ENCODE measurements around the gene FAAH. TPM values are rescaled to one million over a fixed set of nuclear protein-coding genes. Genes with fewer than 3 reads are reported as not detected.

Gene FAAH
- total and polyA plus RNA-seq, 2 of the 13 experiments (the other 11 are each of a cell fraction or from before 2014, with no cell fraction given), result 5.4 to 11.0 TPM

DNA sequence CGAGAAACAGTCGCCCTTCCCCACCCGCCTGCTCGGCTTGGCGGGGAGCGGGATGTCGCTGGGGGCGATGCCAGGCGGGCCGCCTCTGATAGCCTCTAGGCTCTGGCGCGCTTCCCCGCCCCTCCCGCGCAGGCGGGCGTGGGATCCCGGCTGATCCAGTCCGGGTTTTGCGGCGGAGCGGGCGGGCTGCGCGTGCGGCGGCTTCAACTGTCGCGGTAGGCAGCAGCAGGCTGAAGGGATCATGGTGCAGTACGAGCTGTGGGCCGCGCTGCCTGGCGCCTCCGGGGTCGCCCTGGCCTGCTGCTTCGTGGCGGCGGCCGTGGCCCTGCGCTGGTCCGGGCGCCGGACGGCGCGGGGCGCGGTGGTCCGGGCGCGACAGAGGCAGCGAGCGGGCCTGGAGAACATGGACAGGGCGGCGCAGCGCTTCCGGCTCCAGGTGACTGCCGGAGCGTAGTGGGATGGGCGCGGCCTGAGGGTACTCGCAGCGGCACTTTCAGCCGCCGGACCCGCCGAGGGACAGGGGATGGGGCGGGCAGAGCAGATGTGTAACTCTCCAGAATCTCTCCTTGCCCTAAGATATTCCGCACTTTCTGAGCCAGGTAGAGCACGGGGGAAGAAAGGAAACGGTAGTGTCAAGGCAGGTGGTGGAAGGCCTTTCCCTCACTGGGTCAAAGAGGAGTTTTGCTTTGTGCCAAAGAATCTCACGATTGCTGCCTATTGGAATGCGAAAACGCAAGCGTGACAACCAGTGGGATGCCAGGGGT lies at the start of gene FAAH (continued):
- TF ChIP-seq TBP (CRISPR knock-in tag; IDR thresholded peaks at IDR 0.05) (no peak), KLF13 (CRISPR knock-in tag; IDR thresholded peaks at IDR 0.05) (no peak), HNF4A (CRISPR knock-in tag; IDR thresholded peaks at IDR 0.05) (peak; percentile 55), ZNF883 (CRISPR knock-in tag; IDR thresholded peaks at IDR 0.05; ENCODE audit: not compliant biosample characterization) (peak; percentile 95), NAIF1 (CRISPR knock-in tag; IDR thresholded peaks at IDR 0.05; ENCODE audit: borderline replicate concordance) (no peak), SCMH1 (CRISPR knock-in tag; IDR thresholded peaks at IDR 0.05; ENCODE audit: borderline replicate concordance) (no peak), ZNF235 (CRISPR knock-in tag; IDR thresholded peaks at IDR 0.05; ENCODE audit: borderline replicate concordance) (no peak; the same call in 1 of the 2 replicates), RAD51 (IDR thresholded peaks at IDR 0.05; ENCODE audit: borderline replicate concordance) (no peak), ZNF251 (CRISPR knock-in tag; IDR thresholded peaks at IDR 0.05) (no peak), ZFP36L2 (CRISPR knock-in tag; IDR thresholded peaks at IDR 0.05) (no peak), MYC (CRISPR knock-in tag; IDR thresholded peaks at IDR 0.05; ENCODE audit: borderline replicate concordance) (peak; percentile 87), JUN (CRISPR knock-in tag; IDR thresholded peaks at IDR 0.05) (no peak)
- TF ChIP-seq, protein P1, sequence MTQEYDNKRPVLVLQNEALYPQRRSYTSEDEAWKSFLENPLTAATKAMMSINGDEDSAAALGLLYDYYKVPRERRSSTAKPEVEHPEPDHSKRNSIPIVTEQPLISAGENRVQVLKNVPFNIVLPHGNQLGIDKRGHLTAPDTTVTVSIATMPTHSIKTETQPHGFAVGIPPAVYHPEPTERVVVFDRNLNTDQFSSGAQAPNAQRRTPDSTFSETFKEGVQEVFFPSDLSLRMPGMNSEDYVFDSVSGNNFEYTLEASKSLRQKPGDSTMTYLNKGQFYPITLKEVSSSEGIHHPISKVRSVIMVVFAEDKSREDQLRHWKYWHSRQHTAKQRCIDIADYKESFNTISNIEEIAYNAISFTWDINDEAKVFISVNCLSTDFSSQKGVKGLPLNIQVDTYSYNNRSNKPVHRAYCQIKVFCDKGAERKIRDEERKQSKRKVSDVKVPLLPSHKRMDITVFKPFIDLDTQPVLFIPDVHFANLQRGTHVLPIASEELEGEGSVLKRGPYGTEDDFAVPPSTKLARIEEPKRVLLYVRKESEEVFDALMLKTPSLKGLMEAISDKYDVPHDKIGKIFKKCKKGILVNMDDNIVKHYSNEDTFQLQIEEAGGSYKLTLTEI (CRISPR knock-in tag; conservative IDR thresholded peaks at IDR 0.05), result no peak
- TF ChIP-seq, protein P2, sequence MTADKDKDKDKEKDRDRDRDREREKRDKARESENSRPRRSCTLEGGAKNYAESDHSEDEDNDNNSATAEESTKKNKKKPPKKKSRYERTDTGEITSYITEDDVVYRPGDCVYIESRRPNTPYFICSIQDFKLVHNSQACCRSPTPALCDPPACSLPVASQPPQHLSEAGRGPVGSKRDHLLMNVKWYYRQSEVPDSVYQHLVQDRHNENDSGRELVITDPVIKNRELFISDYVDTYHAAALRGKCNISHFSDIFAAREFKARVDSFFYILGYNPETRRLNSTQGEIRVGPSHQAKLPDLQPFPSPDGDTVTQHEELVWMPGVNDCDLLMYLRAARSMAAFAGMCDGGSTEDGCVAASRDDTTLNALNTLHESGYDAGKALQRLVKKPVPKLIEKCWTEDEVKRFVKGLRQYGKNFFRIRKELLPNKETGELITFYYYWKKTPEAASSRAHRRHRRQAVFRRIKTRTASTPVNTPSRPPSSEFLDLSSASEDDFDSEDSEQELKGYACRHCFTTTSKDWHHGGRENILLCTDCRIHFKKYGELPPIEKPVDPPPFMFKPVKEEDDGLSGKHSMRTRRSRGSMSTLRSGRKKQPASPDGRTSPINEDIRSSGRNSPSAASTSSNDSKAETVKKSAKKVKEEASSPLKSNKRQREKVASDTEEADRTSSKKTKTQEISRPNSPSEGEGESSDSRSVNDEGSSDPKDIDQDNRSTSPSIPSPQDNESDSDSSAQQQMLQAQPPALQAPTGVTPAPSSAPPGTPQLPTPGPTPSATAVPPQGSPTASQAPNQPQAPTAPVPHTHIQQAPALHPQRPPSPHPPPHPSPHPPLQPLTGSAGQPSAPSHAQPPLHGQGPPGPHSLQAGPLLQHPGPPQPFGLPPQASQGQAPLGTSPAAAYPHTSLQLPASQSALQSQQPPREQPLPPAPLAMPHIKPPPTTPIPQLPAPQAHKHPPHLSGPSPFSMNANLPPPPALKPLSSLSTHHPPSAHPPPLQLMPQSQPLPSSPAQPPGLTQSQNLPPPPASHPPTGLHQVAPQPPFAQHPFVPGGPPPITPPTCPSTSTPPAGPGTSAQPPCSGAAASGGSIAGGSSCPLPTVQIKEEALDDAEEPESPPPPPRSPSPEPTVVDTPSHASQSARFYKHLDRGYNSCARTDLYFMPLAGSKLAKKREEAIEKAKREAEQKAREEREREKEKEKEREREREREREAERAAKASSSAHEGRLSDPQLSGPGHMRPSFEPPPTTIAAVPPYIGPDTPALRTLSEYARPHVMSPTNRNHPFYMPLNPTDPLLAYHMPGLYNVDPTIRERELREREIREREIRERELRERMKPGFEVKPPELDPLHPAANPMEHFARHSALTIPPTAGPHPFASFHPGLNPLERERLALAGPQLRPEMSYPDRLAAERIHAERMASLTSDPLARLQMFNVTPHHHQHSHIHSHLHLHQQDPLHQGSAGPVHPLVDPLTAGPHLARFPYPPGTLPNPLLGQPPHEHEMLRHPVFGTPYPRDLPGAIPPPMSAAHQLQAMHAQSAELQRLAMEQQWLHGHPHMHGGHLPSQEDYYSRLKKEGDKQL (CRISPR knock-in tag; IDR thresholded peaks at IDR 0.05; ENCODE audit: low read depth), result no peak
- TF ChIP-seq, protein P3, sequence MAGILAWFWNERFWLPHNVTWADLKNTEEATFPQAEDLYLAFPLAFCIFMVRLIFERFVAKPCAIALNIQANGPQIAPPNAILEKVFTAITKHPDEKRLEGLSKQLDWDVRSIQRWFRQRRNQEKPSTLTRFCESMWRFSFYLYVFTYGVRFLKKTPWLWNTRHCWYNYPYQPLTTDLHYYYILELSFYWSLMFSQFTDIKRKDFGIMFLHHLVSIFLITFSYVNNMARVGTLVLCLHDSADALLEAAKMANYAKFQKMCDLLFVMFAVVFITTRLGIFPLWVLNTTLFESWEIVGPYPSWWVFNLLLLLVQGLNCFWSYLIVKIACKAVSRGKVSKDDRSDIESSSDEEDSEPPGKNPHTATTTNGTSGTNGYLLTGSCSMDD (CRISPR knock-in tag; IDR thresholded peaks at IDR 0.05), result peak; percentile 88; the same call in 1 of the 2 replicates
